Measurements from ENCODE around the gene PDE7B. TPM values are rescaled to one million over a fixed set of nuclear protein-coding genes. Genes with fewer than 3 reads are reported as not detected.

PDE7B gene
- total RNA-seq, 2 experiments from 2014 or later: 0.50 to 0.54 TPM

DNA sequence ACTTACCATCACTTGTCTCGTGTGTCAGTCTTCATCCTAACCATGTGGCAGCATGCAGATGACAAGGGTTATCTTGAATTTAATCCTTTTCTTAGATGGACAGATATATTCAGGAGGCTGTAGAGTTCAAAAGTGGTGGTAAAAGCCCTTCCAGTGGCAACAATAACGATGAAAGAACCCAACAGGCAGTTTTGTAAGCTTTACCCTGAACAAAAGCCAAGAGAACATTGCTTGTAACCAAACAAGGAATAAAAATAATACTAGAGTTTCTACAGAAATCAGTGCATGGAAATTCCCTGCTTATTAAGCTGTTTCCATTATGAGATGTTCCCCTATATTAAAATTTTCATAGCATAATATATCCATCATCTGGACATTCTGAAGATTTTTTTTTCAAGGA, 69.7 kb downstream of the PDE7B start:
- H3K4me3 Mint-ChIP-seq: no peak overlapping the region
- no peak for DNase-seq
- H3K9me3 Mint-ChIP-seq: no peaks in the 10 kb centered on the region
- no peaks in the 10 kb centered on the region for H3K36me3 Mint-ChIP-seq
- no peaks in the 10 kb centered on the region for H3K27me3 Mint-ChIP-seq
- peaks cover 24% of the 10 kb centered on the region for H3K4me1 Mint-ChIP-seq
- no peak overlapping the region for H3K27ac Mint-ChIP-seq

DNA sequence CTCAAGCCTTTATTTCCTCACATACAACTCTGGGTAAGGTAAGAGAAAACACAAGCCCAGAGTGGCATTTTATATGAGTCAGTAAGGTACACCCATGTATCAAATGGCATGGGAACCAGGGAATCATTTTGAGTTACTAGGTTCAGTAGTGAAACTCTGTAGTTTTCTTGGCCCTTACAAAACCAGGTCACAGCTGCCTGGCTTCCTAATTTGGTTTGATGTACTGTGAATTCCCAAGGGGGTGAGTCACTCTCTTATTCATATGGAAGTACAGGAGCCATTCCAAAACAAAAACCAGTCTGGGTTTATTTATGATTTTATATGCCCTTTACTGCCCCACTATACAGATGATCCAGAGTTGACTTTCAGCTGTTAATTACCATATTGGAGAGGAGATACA, 70.7 kb downstream of the PDE7B start:
- Mint-ChIP-seq H3K36me3 (no peaks in the 10 kb centered on the region), H3K4me3 (no peak overlapping the region), H3K9me3 (no peaks in the 10 kb centered on the region), H3K27me3 (no peaks in the 10 kb centered on the region), H3K4me1 (peaks cover 24% of the 10 kb centered on the region), H3K27ac (no peak overlapping the region)
- DNase-seq: no peak

- no peaks in the 10 kb centered on the region for H3K9me3 Mint-ChIP-seq
- H3K36me3 Mint-ChIP-seq: no peaks in the 10 kb centered on the region
- H3K4me3 Mint-ChIP-seq: no peak overlapping the region
- no peak for DNase-seq
- no peaks in the 10 kb centered on the region for H3K27me3 Mint-ChIP-seq
- H3K27ac Mint-ChIP-seq: no peak overlapping the region
- H3K4me1 Mint-ChIP-seq: peaks cover 24% of the 10 kb centered on the region
Measured at GRCh38 chr6:135922746-135923145, 71.2 kb downstream of the PDE7B start.

DNA sequence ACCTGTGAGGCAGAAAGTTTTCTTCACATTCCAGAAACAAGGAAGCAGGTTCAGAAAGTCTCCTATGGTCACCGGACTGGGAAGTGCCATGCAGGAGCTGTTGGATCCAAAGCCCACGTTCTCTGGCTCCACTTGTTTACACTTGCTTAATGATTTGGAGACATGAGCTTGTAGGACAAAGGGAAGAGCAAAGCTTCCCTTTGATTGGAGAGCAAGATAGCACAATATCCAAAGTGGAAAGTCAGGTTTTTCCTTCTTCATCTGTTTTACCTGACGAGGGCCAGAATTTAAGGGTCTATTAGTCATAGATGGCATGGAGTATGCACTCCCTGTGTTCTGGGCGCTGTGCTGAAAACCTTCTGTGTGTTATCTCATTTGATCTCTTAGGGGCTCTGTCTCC, 81.2 kb downstream of the PDE7B start:
- H3K27ac Mint-ChIP-seq: no peak overlapping the region
- H3K4me1 Mint-ChIP-seq: peaks cover 12% of the 10 kb centered on the region
- no peaks in the 10 kb centered on the region for H3K27me3 Mint-ChIP-seq
- no peak for DNase-seq
- H3K36me3 Mint-ChIP-seq: peaks cover 6% of the 10 kb centered on the region
- peaks cover 11% of the 10 kb centered on the region for H3K9me3 Mint-ChIP-seq
- H3K4me3 Mint-ChIP-seq: no peak overlapping the region

DNA sequence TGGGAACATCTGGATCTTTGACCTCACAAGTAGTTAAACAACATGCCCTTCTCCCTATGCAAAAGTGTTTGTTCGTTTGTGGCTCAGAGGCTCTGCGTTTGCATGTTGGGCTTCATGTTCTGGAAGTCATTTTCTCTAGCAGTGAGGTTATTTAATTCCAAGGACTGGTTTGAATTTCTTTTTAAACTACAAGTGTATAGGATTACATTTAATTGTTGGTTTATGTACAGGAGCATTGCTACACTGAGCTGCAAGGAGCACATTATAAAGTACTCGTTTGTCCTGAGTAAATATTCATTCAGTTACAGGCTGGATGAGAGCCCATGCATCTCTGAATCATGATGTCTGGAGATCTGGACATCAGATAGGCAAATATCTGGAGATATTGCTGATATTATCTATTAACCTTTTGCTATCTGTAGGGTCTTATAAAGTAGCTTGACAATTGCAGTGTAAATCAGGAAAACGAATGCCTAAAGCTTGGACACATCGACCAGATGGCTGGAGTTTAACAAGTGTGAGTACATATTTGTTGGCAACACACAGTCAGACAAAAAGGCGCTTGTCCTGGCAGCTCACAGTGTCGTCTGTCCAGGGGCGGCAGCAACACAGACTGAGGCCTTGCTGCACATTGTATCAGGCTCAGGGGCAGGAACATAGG, 84.6 kb downstream of the PDE7B start:
- Mint-ChIP-seq H3K4me3 (no peak overlapping the region), H3K4me1 (peaks cover 2% of the 10 kb centered on the region), H3K27ac (no peak overlapping the region), H3K9me3 (no peaks in the 10 kb centered on the region), H3K27me3 (no peaks in the 10 kb centered on the region), H3K36me3 (no peaks in the 10 kb centered on the region)
- no peak for DNase-seq

DNA sequence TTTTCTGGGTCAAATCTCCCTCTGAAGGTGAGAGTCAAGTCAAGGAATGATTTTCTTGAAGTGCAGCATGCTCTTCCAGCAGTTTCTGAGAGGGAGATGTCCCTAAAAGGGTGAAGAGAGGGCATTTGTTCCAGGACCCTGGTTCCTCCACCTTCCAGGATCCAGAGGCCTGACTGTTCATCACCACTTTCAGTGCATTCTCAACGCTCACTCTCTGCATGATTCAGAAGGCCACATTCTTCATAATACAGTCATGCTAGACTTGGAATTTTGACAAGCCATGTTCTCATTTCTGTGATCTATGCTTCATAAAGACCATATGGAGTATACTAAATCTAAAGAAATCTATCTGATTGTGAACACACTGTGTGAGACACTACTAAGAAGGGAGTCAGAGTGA, 85.1 kb downstream of the PDE7B start:
- H3K9me3 Mint-ChIP-seq: no peaks in the 10 kb centered on the region
- H3K36me3 Mint-ChIP-seq: no peaks in the 10 kb centered on the region
- no peak overlapping the region for H3K4me3 Mint-ChIP-seq
- no peak overlapping the region for H3K27ac Mint-ChIP-seq
- no peaks in the 10 kb centered on the region for H3K4me1 Mint-ChIP-seq
- H3K27me3 Mint-ChIP-seq: no peaks in the 10 kb centered on the region
- no peak for DNase-seq

- Mint-ChIP-seq H3K4me1 (no peaks in the 10 kb centered on the region), H3K9me3 (no peaks in the 10 kb centered on the region), H3K27ac (no peak overlapping the region), H3K36me3 (no peaks in the 10 kb centered on the region), H3K27me3 (no peaks in the 10 kb centered on the region), H3K4me3 (no peak overlapping the region)
- DNase-seq: no peak
Measured at GRCh38 chr6:135937106-135937505, 85.6 kb downstream of the PDE7B start.

DNA sequence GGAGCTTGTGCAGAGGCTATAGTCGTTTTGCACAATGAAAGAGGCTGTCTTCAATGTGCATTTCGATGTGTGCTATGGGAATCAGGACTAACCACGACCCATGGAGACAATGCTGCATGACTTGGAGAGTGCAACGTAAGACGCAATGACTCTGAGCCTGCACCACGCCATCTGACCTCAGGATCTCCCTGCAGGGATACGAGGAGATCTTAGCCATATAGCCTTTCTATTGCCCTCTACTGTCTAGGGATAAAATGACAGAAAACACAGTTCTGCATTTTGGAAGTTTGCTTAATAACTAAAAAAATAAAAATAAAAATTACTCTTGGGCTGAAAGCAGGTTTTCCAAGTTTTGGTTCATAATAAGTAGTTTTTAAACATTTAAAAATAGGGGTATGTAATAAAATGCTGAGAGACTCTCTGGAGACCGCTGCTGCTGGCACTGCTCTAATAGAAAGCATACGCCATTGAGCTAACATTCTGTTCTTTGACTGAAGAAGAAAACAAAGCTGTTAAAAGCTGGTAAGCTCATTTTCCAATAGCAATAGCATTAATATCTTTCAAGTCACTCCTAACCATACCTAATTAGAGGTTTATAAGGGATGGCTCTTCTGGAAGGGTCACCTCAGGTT, 87.2 kb downstream of the PDE7B start:
- Mint-ChIP-seq H3K36me3 (no peaks in the 10 kb centered on the region), H3K27ac (no peak overlapping the region), H3K4me1 (no peaks in the 10 kb centered on the region), H3K27me3 (no peaks in the 10 kb centered on the region), H3K9me3 (no peaks in the 10 kb centered on the region), H3K4me3 (no peak overlapping the region)
- DNase-seq: no peak

GRCh38 chr6:135939208-135939591, 87.7 kb downstream of the PDE7B start:
- H3K36me3 Mint-ChIP-seq: no peaks in the 10 kb centered on the region
- no peaks in the 10 kb centered on the region for H3K9me3 Mint-ChIP-seq
- H3K27me3 Mint-ChIP-seq: no peaks in the 10 kb centered on the region
- H3K4me3 Mint-ChIP-seq: no peak overlapping the region
- no peak overlapping the region for H3K27ac Mint-ChIP-seq
- DNase-seq: no peak
- H3K4me1 Mint-ChIP-seq: no peaks in the 10 kb centered on the region

DNA sequence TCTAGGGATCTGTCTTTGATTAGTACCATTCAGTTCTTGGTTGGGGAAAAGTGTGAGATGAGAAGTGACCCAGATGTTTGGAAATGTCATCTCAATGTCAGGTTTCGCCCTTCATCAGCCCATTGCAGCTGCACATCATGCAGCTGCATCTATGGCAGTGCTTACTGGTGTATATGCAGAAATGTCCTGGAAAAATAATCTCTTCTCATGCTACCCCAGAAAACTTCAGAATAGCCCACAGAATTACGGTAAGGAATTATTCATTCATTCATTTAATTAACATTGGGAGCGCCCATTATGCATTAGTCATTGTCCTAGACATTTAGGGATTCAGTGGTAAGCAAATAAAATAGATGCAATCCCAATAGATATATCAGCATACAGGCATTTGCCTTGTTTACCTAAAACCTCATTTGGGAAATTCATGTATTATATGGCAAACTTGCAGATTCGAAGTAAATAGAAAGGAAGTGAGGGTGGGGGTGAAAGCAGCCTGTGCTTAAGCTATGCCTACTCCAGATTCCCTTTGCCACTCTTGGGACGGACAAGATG, 89.2 kb downstream of the PDE7B start:
- H3K36me3 Mint-ChIP-seq: no peaks in the 10 kb centered on the region
- H3K27ac Mint-ChIP-seq: no peak overlapping the region
- H3K9me3 Mint-ChIP-seq: no peaks in the 10 kb centered on the region
- H3K4me3 Mint-ChIP-seq: no peak overlapping the region
- no peak for DNase-seq
- H3K27me3 Mint-ChIP-seq: no peaks in the 10 kb centered on the region
- no peaks in the 10 kb centered on the region for H3K4me1 Mint-ChIP-seq

- Mint-ChIP-seq H3K4me1 (no peaks in the 10 kb centered on the region), H3K27me3 (no peaks in the 10 kb centered on the region)
- no peak for DNase-seq
Measured at GRCh38 chr6:135941275-135942025, 89.9 kb downstream of the PDE7B start.

GRCh38 chr6:135944120-135944519, 92.6 kb downstream of the PDE7B start:
- no peaks in the 10 kb centered on the region for H3K36me3 Mint-ChIP-seq
- DNase-seq: no peak

More at GRCh38 chr6:135941275-135942025, 89.9 kb downstream of the PDE7B start:
- H3K36me3 Mint-ChIP-seq: no peaks in the 10 kb centered on the region
- no peaks in the 10 kb centered on the region for H3K9me3 Mint-ChIP-seq
- H3K27ac Mint-ChIP-seq: no peak overlapping the region
- no peak overlapping the region for H3K4me3 Mint-ChIP-seq

GRCh38 chr6:135946674-135947073, 95.2 kb downstream of the PDE7B start:
- Mint-ChIP-seq H3K36me3 (no peaks in the 10 kb centered on the region), H3K4me3 (no peak overlapping the region), H3K4me1 (no peaks in the 10 kb centered on the region), H3K27ac (no peak overlapping the region), H3K27me3 (no peaks in the 10 kb centered on the region), H3K9me3 (no peaks in the 10 kb centered on the region)
- DNase-seq: no peak

More at GRCh38 chr6:135944120-135944519, 92.6 kb downstream of the PDE7B start:
- H3K4me1 Mint-ChIP-seq: no peaks in the 10 kb centered on the region
- no peak overlapping the region for H3K27ac Mint-ChIP-seq
- H3K4me3 Mint-ChIP-seq: no peak overlapping the region
- no peaks in the 10 kb centered on the region for H3K9me3 Mint-ChIP-seq
- H3K27me3 Mint-ChIP-seq: no peaks in the 10 kb centered on the region

DNA sequence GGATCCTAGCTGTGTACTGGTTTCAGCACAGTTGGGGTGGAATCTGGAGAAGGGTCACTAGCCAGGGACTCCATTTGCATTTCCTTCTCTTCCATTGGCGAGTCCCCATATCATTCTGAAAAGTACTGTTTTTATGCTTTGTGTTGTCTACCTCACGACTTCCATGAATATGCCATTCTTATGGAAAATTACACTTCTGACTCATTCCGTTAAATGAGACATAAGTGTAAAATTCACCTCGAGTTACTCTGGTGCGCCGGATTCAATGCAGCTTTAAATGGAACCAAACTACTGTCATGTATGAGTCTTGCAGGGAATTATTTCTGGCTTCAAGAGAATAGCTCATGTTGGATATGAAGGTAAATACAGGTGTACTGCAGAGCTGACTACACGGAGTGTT, 99.2 kb downstream of the PDE7B start:
- Mint-ChIP-seq H3K4me3 (no peak overlapping the region), H3K27me3 (no peaks in the 10 kb centered on the region), H3K9me3 (no peaks in the 10 kb centered on the region), H3K4me1 (no peaks in the 10 kb centered on the region), H3K36me3 (no peaks in the 10 kb centered on the region), H3K27ac (no peak overlapping the region)
- no peak for DNase-seq

DNA sequence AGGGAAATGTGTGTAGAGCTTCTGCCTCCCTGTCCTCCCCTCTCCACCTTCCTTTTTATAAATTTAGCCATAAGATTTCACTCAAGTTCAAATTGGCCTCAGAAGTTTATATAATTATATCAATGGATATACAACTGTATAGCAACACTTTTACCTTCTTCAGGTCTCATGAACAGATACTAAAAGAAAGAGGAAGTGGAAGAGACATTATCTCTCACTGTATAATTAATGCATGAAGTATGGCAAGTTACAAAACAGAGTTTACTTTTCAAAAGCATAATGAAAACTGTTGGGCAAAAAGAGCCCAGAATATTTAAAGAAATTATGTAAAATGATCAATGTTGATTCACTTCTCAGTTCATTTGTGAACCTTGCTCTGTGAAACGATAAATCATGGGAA, 99.7 kb downstream of the PDE7B start:
- DNase-seq: no peak
- H3K36me3 Mint-ChIP-seq: no peaks in the 10 kb centered on the region
- no peak overlapping the region for H3K27ac Mint-ChIP-seq
- no peaks in the 10 kb centered on the region for H3K4me1 Mint-ChIP-seq
- no peaks in the 10 kb centered on the region for H3K9me3 Mint-ChIP-seq
- H3K27me3 Mint-ChIP-seq: no peaks in the 10 kb centered on the region
- H3K4me3 Mint-ChIP-seq: no peak overlapping the region

Data from activated naive CD8-positive, alpha-beta T cell treated with anti-CD3 and anti-CD28 coated beads for 36 hours (primary cell).